OCI-LY3 (cell line): ENCODE measurements around the gene TIMM44.

ENCODE experiments used
- EZH2phosphoT487 ChIP-seq: fragments of 200-600 bp; shearing (Covaris generic); IDR thresholded peaks from 2 replicates; pipeline ENCODE4 v1.6.1; 2018; ENCODE audit warnings: antibody characterized with exemption, mixed run types, low read depth
- TF ChIP-seq, protein P1 (sequence below): fragments of 200-600, 300-600 bp; sonication (generic); IDR thresholded peaks from 2 replicates; pipeline ENCODE4 v1.5.1; 2014; ENCODE audit warnings: antibody characterized with exemption, low read length, low read depth

DNA sequence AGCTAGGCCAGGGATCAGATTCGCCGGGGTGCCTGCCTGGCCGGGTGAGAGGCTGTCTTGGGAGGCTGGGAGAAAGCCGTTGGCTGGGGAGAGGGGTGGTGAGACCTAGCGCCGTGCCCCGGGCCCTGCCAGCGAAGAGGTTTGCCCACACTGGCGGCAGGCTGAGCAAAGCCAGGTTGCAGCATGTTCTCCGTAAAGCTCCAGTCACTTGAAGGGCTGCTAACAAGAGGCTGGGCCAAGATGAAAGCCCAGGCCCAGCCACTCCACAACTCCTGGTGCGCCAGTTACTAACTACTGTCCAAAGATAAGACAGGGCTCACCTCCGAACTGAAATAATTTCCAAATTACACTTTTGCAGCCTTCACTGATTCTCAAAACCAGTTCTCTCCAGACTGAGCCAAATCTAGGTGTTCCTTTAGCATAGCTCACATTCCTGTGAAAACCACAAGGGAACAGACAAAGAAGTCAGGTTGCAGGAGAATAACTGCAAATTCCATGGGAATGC is 45.7 kb upstream of the TIMM44 start:
- TF ChIP-seq, protein P1, sequence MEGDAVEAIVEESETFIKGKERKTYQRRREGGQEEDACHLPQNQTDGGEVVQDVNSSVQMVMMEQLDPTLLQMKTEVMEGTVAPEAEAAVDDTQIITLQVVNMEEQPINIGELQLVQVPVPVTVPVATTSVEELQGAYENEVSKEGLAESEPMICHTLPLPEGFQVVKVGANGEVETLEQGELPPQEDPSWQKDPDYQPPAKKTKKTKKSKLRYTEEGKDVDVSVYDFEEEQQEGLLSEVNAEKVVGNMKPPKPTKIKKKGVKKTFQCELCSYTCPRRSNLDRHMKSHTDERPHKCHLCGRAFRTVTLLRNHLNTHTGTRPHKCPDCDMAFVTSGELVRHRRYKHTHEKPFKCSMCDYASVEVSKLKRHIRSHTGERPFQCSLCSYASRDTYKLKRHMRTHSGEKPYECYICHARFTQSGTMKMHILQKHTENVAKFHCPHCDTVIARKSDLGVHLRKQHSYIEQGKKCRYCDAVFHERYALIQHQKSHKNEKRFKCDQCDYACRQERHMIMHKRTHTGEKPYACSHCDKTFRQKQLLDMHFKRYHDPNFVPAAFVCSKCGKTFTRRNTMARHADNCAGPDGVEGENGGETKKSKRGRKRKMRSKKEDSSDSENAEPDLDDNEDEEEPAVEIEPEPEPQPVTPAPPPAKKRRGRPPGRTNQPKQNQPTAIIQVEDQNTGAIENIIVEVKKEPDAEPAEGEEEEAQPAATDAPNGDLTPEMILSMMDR: no peak
- no peak for TF ChIP-seq EZH2phosphoT487
